ENCODE results near the gene ARHGEF7.
"Not testable (repeated sequence)": the region's sequence is repeated elsewhere in the genome, so short reads cannot be mapped to it uniquely, and the experiment has no call there.

Gene ARHGEF7

GRCh38 chr13:111257899-111258298 lies 142.8 kb downstream of the ARHGEF7 start:
- DNase-seq: not testable (repeated sequence)

GRCh38 chr13:111258637-111259036 lies 143.5 kb downstream of the ARHGEF7 start:
- no peak for DNase-seq

DNA sequence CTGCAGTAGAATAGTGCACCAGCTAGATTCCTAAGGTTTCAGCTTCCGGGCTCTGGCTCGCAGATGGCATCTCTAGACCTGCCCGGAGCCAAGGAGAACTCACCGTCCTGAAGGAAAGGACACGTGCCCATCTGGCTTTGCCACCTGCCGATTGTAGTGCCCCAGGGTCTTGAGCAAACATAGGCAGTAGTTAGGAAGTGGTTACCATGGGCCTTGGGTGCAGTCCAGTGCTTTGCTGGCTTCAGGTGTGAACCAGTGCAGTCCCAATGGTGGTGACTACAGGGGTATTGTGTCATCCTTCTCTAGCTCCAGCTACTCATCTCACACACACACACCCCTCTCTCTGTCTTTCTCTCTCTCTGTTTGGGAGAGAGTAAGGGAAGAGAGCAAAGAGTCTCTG lies 143.9 kb downstream of the ARHGEF7 start:
- DNase-seq: no peak

DNA sequence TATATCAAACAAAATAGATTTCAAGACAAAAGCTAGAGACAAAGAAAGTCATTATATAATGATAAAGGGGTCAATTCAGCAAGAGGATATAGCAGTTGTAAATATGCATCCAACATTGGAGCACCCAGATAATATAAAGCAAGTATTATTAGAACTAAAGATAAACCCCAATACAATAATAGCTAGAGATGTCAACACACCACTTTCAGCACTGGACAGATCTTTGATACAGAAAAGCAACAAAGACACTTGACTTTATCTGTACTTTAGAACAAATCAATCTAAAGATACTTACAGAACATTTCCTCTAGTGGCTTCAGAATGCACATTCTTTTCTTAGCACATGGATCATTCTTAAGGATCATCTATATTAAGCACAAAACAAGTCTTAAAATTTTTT lies 146.2 kb downstream of the ARHGEF7 start:
- no peak for DNase-seq

GRCh38 chr13:111262281-111262680 lies 147.2 kb downstream of the ARHGEF7 start:
- DNase-seq: no peak

DNA sequence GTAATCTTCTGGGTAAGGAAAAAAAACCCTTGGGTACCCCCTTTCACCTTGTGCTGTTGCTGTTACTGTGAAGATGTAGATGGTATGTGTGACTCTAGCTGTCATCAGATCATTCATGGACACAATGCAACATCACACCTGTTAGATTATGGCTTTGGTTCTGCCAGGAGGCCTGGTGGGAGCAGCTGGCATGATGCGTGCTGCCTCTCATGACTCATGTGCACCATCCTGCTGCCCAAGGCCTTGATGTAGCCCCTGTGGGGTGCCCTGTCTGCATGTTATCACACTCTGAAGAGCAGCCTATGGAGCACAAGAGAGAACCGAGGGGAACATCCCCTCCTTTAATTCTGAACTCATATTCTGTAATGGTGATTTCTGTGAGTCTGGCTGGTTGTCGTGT lies 147.6 kb downstream of the ARHGEF7 start:
- DNase-seq: no peak

DNA sequence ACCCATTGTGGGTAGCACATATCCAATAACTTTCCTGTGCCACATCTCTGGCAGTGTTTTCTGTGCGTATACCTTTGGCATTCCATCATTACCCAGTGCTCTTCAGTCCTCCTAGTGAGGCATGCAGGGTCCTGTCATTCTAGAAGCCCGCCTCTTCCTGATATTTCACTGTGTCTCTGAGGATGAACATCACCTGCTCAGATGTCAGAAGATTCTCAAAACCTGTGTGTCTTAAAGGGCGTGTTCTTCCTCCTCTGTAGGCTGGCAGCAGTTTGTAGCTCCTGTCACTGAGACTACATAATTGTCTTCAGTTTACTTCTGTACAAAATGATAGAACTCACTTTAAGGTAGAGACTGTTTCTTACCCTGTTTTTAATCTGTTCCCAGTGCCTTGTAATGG lies 148.5 kb downstream of the ARHGEF7 start:
- DNase-seq: no peak

DNA sequence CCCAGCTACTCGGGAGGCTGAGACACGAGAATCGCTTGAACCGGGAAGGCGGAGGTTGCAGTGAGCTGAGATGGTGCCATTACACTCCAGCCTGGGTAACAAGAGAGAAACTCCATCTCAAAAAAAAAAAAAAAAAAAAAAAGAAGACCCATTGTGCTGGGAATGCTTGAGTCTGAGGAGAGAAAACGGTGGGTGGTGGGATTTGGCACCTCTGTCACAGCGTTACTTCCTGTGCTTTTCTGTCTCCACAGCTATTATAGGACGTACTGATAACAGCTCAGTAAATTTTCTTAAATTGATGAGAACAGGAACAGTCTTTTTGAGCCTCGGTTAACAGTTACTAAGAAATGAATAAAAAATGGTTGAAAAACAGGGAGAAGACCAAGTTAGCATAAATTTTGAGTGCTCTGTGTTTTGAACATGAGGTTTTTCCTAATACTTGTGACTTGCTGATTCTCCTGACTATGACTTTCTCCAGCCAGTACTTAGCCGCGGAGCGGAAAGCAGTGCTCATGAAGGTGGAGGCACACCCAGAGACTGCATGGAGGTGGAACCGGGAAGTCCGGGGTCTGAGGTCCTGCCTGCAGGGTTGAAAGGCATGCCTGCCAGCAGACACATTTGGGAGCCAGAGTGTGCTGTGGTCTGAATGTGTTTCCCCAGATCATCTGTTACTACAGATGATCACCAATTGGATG lies 150.0 kb downstream of the ARHGEF7 start:
- DNase-seq: no peak

DNA sequence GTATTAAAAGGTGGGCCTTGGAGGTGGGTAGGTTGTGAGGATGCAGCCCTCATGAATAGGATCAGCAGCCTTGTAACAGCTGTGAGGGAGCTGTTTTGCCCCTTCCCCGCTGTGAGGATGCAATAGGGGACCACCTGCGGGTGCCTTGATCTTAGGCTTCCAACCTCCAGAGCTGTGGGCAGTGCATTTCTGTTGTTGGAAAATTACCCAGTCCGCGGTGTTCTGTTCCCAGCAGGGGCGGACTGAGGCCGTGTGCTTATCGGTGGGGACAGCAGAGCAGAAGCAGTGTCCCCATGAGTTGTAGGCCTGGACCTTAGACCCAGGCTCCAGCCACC lies 150.6 kb downstream of the ARHGEF7 start:
- DNase-seq: no peak

- DNase-seq: no peak
These were observed 152.1 kb downstream of the ARHGEF7 start for GRCh38 chr13:111267205-111267604.

DNA sequence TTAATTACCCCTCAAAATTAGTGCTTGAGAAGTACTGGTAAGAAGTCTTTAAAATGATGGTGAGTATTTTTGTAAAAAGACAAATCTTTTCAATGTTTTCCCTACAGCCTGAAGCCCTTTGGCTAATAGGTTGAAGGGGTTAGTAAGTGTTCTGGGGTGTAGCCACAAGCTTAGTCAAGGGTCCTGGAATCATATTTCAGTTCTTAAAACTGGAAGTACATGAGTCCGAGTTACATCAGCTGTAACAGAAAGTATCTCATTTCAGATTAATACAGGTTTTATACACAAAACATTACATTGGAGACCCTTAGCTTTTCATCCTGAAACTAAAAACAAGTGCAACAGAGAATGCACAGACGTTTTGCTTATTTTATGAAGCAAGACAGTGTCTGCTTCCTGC lies 152.7 kb downstream of the ARHGEF7 start:
- DNase-seq: no peak

DNA sequence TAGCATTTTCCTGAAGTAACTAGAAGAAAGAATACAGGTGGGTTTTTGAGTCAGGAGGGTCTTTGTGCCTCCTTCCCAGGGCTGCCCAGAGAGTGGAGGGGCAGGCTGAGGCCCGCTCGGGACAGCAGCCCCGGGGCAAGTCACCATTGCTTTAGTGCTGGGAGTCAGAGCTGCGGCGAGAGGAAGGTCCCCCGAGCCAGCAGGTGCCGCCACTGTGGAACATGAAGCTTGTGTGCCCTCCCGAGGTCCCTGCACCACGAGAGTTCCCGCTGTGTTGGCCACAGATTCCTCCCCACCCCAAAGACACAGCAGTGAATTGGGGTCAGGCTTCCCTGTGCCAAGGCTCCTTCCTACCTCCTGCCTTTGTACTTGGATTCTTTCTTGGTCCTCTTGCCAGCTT lies 154.4 kb downstream of the ARHGEF7 start:
- no peak for DNase-seq

- no peak for DNase-seq
These were observed 155.0 kb downstream of the ARHGEF7 start for GRCh38 chr13:111270126-111270525.

- no peak for DNase-seq
These were observed 155.9 kb downstream of the ARHGEF7 start for GRCh38 chr13:111270765-111271698.

DNA sequence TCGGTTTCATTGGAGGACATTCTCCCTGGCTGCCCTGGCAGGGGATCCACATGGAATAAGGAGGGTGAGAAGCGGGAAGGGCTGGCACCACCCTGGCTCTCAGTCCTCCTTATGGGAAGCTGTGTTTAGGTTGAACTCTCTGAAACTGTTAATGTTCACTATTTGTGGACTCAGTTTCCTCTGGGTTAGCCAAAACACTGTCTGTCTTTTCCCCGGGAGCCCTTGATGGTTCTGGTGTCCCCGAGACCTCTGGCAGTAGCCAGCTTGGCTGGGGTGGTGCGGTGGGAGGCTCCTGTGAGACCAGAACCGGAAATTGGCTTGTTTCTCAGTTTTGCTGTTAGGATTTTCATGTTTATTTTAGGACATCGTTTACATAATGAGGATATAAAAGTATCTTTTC lies 157.0 kb downstream of the ARHGEF7 start:
- no peak for DNase-seq

- DNase-seq: no peak
These were observed 160.3 kb downstream of the ARHGEF7 start for GRCh38 chr13:111275382-111275781.

DNA sequence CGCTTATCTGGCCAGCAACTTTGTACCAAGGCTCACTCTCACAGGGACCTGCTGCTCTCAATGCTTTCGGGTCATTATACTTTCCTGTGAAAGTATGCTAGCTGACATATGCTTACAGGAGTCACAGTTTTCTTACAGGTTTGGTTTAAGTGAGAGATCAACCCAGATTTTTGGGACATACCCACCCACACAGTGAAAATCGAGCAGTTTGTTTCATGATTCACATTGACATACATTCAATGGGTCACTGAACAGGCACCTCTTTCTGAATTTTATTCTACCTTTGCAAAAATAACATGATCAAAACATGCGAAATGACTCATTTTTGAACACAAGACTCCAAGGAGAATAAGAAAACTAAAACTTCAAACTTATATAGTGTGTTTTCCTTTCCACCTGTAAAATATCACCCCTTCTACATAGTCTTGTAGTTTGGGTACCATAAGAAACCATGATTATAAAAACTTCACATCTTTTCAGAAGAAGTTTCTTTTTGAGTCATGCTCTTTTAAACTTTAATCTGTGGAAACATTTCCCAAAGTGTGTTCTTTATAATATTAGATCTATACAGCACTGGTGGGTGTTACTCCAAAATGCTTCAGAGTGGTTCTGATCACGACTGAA lies 161.0 kb downstream of the ARHGEF7 start:
- no peak for DNase-seq

DNA sequence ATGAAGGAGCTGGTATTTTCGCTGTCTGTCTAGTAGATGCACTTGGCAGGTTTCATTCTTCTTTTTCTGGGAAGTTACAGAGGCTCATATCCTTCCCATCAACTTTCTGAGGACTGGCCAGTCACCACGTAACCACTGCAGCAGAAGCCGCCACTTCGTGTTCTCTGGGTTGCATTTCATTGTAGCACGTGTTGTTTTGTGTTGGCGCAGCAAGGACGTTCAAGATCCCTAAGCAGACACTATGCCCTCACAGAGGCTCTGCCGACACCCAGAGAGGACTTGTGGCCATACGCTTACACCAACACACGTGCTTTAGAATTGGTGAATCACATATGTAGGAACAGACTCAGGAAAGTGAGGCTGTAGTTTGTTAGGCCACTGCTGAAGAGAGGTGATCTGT lies 163.1 kb downstream of the ARHGEF7 start:
- DNase-seq: no peak

DNA sequence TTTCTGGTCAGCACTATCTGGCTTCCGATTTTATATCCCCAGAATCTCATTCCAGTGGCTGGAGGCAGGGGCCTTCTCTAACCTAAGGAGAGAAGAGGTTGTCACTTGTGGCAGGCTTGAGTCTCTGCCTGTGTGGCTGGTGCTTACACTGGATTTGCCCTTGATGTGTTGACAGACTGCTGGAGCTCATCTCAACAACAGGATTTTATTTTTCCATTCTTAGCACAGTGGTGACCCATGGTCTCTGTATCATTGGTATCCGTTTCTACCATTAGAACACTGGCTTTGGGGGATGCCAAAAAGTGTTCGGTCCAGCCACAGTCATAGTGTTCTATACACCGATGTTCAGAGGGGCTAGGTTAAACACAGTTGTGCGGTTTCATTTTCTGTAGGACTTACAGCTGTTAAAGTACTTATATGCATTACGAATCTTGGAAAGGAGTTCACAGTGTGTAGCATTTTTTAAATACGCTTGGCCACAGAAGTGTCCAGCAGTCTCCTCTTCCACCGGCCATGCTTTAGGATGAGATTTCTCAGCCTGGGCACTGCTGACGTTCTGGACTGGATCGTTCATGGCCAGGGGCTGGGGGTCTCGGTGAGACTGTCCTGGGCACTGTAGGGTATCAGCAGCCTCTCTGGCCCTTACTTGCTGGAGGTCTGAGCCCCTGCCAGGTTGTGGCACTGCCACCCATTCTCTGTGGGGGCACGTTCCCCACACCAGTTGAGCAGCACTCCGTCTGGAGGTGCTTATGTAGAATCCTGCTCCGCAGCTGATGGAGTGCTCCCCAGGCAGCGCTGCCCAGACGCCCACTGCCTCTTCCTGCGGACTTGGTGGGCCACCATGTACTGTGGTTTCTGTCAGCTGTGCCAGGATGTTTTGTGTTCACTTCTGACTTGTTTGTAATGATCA lies 163.9 kb downstream of the ARHGEF7 start:
- no peak for DNase-seq

- no peak for DNase-seq
These were observed 165.1 kb downstream of the ARHGEF7 start for GRCh38 chr13:111280226-111280625.

GRCh38 chr13:111280681-111281585 lies 165.8 kb downstream of the ARHGEF7 start:
- DNase-seq: no peak

Measured in SHP77 (cell line).